COLO829 (cell line): Measurements from ENCODE around the gene USP32.
"Not testable (repeated sequence)": the region's sequence is repeated elsewhere in the genome, so short reads cannot be mapped to it uniquely, and the experiment has no call there.

Experiments
- DNase-seq: peaks from one replicate; pipeline ENCODE4 v3.0.0; 2012; ENCODE audit warnings: low spot score

Gene USP32

DNA sequence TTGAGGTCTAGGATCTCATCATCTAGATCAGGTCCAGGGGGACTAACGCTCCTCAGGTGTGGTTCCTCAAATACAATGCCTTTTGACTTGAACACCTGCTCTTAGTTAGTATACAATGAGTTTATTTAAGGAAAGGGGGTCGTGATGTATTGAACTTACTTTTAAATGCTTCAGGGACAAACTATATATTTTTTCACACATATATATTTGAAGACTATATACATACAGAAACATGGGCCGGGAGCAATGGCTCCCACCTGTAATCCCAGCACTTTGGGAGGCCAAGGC lies 11.5 kb upstream of the USP32 start:
- no peak for DNase-seq

DNA sequence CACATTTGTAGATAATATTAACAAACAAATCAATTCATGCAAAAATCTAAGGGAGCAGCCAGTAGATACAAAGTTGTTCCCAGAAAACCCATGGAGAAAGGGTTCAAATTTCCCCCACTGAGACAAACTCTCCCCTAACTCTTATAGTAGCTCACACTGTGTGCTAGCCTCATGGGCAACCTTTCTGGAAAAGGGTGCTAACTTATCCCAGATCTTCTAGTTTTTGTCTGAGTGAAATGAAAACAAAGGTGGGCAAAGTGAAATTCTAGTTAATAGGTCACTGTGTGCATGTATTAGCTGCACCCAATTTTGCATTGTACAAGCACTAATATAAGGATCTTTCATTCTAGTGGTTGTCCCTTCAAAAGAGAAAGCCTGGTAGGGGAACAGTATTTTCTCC lies 9.9 kb upstream of the USP32 start:
- DNase-seq, result no peak

DNA sequence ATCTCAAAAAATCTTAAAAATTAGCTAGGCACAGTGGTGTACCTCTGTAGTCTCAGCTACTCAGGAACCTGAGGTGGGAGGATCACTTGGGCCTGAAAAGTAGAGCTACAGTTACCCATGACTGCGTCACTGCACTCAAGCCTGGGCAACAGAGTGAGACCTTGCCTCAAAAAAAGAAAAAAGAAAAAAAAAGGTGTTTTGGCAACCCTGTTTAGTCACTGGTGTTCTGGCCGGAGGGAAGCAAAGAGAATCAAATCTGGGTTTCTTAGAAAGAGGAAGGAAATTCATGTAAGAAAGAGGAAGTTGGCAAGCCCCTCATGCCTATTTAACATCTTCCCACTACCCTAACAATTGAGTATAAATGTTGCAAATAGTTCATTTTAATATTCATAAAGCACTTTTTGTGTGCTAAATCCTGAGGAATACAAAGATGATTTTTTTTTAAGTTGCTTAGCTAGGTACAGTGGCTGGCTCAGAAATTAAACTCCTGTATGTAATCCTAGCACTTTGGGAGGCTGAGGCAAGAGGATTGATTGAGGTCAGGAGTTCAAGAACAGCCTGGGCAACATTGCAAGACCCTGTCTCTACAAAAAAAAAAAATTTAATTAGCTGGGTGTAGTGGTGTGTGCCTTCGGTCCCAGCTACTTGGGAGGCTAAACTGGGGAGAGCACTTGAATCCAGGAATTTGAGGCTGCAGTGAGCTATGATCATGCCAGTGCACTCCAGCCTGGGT lies 6.5 kb upstream of the USP32 start:
- no peak for DNase-seq

DNA sequence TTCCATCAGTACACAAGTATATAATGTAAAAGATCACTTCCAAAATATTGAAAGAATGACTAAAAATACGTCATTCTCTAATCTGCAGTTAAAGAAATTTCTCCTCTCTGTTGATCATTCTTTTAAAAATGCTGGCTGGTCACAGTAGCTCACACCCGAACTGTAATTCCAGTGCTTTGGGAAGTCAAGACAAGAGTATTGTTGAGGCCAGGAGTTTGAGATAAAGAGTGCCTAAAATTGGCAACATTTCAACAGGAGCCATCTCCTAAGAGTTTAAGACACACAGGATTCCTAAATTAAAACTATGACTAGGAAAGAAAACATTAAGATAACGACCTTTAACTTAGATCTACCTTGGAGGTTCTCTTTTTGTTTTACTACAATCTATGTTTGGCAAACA lies 4.5 kb upstream of the USP32 start:
- DNase-seq, result no peak

DNA sequence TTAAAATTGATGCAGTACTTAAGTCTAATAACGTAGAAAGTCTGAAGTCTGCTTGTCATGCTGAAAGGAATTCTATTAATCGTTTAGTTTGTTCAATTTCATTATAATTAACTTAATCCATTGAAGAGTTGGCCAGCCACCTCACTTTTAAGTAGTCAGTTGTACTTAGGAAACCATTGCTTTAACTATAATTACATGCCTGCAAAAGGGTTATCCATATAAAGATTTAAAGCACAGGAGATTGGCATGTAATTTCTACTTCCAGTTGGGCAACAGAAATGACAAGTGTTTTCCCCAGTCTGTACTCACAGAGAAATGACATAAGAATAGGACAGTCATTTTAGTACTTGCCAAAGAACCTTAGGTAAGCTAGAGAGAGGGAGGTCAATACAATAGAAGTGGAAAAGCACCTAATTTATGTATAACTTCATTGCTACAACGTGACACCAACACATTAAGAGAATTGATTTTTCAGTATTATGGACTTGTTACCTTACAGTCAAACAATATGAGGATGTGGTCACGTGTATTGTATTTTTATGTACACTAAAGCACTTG lies 3.7 kb upstream of the USP32 start:
- no peak for DNase-seq

DNA sequence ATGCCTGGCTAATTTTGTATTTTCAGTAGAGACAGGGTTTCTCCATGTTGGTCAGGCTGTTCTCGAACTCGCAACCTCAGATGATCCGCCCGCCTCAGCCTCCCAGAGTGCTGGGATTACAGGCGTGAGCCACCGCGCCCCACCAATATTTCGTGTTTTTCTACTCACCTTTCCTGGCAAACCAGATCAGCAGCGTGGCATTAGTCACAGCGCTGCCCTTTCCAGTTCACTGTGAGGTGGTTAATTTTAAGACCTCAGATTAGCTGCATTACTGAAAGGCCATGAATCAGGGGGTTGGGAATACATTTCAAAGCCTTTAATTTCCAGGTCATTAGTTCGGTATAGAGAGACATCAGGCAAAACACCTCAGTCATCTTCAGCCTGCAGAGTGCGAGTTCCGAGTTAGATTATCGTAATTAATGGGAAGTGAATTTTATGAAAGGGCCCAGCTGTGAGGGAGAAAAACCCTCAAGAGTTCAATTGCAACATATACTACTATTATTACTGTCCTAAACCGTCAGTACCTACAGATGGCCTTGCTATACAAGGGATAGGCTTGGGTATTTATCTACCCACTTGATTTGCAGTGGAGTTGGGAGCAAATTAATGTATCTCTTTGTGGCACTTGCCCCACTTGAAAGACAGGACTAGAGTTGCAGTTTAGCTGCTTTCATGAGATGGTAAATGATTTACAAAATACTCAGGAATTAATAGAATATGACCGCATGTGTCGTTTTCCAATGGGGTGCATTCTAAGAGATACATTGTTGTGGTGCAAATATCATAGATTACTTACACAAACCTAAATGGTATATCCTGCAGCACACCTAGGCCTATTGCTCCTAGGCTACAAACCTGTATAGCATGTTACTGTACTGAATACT lies 2.1 kb upstream of the USP32 start:
- DNase-seq, result no peak

DNA sequence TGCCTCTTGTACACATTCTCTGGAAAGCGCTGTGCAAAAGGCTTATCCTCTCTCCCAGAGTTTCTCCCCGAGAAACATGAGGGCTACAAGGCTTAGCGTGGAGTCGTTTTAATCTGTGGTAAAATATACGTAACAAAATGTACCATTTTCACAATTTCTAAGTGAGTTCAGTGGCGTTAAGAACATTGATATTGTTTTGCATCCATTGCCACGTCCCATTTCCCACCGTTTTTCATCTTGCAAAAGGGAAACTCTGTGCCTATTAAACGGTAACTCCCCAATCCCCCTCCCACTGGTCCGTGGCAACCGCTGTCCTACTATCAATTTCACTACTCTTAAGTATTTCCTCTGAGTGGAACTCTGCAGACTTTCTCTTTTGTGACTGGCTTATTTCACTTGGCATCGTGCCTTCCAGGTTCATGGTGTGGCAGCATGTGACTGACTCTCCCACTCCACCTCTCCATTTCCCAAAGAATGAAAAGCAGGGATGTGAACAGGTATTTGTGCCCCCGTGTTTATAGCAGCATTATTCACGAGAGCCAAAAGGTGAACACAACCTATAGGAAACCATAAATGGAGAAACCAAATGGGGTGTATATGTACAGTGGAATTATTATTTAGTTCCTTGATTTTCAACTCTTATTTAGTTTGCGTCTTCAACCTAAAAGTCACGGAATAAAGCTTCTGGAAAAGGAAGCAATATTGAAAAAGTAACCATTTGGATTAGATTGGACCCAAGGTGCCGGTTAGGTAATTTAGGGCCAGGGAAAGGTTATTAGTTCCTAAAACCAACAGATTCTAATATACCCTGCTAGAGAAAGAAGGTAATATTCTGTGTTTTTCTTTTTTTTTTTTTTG lies 1.1 kb upstream of the USP32 start:
- DNase-seq, result peak; percentile 11

DNA sequence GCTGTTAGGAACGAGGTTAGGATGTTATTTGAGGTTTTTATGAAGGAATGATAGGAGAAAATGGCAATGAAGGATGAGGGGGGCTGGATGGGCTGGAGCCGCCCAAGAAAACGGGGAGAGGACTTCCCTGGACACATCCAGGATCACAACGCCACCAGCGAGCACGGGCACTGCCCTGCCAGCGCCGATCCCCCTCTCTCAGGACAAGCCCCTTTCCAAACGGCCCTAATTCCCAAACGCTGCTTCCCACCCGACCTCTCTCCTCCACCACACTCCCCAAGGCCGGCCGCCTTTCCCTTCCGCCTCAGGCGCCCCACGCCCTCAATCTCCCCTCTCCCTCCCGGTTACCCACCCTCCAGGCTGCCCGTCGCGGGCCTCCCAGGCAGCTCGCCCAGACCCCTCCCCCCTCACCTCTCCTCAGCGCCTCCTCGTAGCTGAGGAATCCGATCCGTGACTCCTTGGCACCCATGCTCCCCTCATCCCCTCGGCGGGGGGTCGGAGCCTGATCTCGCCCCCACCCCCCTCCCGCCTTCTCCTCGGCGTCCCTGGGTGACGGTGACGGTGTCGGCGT lies 377 bp downstream of the USP32 start:
- peak; percentile 13 for DNase-seq

DNA sequence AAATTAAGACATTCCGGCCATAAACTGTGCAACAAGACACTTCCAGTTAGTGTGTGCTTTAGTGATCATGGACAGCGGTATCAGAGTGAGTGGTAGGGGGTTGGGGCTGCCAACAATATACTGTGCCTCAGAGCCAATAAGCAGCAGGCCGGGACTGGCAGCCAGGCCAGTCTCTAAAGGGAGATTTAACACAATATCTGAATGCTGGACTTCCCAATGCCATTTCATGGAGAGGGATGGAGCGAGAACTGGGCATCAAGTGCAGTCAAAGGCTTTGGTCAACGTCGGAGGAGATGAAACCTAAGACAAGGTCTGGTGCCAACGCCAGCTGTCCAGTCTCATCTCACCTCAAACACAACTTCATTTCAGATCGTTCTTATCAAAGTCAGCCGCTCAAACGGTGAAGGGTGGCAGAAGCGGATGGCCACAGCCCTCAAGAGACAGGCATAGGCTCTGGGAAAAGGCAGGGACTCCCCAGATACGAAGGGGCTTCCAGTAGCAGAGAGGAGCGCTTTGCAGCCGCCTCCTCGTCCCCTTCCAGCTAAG lies 935 bp downstream of the USP32 start:
- peak; percentile 25 for DNase-seq

DNA sequence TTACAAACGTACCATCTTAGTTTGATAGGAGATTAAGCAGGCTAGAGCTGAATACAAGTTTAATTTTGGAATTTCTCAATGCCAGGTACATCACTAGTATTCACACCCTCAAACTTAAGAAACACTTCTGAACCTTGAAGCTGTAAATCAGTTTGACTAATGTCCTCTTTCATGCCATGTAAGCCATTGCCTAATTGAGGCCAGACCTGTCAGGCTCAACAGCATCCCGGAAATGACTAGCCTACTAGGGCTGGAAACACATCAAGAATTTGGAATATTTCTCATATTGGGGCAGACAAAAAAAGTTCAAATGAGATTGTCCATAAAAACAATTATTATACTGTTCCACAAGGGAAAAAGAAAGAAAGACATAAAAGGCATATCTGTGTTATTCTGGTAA lies 1.7 kb downstream of the USP32 start:
- DNase-seq, result peak; percentile 30

DNA sequence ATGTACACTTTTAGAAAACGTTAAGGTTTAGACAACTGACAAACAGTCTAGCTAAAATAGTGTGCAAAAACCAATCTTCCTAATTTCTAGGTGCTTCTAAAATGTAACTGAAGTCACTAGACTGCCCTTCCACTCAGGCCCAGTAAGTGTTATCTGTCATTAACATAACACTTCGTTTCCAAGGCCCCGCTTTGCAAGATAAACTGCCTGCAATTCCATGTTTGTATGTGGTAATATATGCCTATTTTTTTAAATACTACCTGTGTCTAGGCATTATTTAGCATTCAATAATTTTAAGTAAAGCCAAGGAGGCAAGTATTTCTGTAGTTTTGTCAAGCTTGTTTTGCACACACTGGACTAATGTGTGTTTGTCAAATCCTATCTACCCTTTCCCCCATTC lies 3.2 kb downstream of the USP32 start:
- DNase-seq, result no peak

DNA sequence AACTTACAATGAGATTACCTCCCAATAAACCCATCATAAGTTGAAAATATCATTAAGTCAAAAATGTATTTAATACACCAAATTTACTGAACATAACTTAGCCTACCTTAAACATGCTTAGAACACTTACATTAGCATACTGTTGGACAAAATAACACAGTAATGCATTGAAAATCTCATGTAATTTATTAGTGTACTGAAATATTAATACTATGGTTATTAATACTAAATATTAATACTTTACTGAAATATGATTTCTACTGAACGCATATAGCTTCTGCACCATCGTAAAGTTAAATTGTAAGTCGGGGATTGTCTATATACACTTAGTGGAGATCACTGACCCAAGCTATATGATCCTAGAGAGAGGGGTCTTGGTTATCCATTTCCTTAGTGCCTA lies 4.3 kb downstream of the USP32 start:
- no peak for DNase-seq

DNA sequence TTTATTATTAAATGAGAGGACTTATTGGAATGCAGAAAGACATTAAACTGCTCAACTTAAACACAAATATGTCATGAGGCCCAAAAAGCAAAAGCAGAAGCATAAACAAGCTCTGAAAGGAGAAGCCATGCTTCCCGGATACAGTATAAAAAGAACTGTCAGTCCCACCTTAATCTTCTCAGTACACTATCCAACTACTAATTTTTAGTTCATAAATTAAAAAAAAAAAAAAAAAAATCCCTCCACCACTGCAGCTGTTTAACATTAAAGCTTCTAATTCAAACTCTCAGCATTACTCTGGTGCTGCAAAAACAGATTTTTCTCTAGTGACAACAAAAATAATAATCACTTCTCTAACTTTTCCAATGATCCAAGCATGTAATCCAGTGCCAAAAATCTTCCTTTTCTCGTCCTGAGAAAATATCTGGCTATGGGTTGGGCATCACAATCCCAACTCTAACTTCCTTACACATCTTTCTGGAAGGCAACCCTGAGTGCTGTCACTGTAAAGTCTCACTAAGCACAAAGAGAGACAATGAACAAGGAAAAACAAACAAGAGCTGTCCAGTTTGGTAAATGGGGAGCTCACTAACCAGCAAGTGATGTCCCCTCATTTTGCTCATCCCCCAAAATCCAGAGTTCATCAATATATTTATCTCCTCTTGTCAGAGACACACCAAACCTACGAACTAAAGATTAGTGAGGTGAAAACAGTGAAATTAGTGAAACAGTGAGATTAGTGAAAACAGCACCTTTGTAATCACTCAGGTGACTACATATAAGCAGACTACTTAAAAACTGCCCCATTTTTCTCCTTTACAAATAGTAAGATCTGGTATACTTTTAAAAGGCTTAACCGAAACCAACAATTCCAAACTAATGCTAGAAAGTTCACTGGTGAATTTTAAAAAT lies 5.5 kb downstream of the USP32 start:
- DNase-seq, result no peak

DNA sequence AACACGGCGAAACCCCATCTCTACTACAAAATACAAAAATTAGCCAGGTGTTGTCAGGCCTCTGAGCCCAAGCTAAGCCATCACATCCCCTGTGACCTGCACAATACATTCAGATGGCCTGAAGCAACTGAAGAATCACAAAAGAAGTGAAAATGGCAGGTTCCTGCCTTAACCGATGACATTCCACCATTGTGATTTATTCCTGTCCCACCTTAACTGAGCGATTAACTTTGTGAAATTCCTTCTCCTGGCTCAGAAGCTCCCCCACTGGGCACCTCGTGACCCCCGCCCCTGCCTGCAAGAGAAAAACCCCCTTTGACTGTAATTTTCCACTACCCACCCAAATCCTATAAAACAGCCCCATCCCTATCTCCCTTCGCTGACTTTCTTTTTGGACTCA lies 7.0 kb downstream of the USP32 start:
- DNase-seq, result not testable (repeated sequence)

DNA sequence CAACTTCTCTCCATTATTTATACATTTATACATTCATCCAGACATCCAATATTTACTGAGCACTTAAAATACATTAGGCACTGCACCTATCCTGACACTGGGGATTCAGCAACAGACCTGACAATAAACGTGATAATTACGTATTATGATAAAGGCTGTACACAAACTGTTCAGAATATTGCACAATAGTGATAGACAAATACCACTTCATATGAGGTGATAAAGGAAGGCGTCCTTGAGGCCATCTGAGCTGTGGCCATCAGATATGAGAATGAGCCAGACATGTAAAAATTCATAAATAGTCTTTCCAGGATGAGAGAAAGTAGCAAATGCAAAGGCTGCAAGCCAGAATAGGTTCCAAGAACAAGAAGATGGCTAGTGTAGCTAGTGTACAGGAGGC lies 8.6 kb downstream of the USP32 start:
- no peak for DNase-seq

DNA sequence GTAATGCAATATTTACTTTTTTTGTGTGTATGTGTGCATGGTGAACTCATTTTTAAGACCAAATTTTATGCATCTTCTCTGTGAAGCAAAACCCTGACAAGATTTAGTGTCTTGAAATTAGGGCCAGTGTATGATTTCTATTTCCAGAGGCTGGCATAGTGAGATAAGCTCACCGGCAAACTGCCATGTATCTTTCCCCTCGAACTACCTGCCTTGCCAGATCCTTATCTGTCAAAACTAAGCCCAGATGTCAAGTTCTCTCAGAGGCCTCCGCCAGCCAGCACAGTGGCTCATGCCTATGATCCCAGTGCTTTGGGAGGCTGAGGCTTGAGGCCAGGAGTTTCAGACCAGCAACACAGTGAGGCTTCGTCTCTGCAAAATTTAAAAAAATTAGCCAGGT lies 10.0 kb downstream of the USP32 start:
- no peak for DNase-seq

DNA sequence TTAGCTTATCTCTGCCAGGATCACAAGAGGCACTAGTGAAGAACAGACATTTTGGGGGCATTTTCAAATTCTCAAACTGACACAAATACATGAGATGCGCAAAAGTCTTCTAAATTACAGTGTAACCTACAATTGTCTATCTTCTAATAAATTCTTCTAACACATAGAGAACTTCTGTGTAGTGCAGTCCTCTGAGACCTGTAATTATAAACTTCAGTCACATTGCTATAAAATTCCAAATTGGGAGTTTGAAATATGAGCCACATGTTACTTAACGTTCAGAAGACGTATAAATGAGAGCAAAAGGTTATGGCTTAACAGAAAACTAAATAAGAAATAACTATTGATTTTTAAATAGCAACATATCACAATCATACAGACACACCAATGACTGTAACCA lies 12.5 kb downstream of the USP32 start:
- not testable (repeated sequence) for DNase-seq

DNA sequence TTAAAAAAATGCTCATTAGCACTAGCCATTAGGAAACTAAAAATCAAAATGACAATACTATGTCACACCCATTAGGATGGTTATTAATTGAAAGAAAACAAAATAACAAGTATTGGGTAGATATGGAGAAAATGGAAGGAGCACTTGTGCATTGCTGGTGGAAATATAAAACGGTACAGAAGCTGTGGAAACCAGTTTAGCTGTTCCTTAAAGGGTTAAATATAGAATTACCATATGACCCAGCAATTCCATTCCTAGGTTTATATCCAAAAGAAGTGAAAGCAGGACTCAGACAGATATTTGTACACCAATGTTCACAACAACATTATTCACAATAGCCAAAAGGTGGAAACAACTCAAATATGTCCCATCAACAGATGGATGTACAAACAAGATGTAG lies 13.7 kb downstream of the USP32 start:
- not testable (repeated sequence) for DNase-seq

DNA sequence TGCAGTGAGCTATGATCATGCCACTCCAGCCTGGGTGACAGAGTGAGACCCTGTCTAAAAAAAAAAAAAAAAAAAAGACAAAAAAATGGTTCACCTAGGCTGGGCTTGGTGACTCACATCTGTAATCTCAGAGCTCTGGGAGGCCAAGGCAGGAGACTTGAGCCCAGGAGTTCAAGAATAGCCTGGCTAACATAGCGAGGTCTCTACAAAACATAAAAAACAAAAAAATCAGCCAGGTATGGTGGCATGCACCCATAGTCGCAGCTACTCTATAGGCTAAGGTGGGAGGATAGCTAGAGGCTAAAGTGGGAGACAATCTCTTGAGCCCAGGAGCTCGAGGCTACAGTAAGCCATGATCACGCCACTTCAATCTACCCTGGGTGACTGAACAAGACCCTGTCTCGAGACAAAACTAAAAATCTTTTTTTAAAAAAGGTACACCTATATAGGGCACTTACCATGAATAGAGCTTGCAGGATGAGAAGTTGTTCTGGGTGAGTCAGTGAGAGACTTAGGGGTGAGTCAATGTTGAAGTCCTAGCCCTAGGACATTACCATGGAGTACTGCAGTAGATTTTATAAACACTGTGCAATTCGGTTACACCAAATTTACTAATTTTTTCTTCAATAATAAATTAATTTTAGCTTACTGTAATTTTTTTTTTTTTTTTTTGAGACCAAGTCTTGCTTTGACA lies 19.0 kb downstream of the USP32 start:
- DNase-seq, result no peak
